IPS DF 4.7 (cell line): ENCODE results near the gene THBS3.
"Not testable (repeated sequence)": the region's sequence is repeated elsewhere in the genome, so short reads cannot be mapped to it uniquely, and the experiment has no call there.

Experiments
- DNase-seq: peaks from one replicate; pipeline ENCODE4 v3.0.0-alpha.2; 2013; ENCODE audit warnings: low spot score; ENCODE audit errors: extremely low read depth

Gene THBS3

GRCh38 chr1:155207806-155208540 is at the start of gene THBS3:
TSS of gene THBS3 (minus strand) at chr1:155207897. CDS start at chr1:155207876, 21 bp downstream.
- DNase-seq: no peak

- no peak for DNase-seq
Observed at GRCh38 chr1:155256058-155256852, 48.6 kb upstream of the THBS3 start.

- no peak for DNase-seq
Observed at GRCh38 chr1:155255243-155256007, 47.7 kb upstream of the THBS3 start, which contains the start of gene ENTREP3. TSS of gene ENTREP3 (minus strand) at chr1:155255483. CDS start at chr1:155254877, 606 bp downstream.

GRCh38 chr1:155254714-155255242 is 47.1 kb upstream of the THBS3 start:
- no peak for DNase-seq

GRCh38 chr1:155254228-155254713 is 46.6 kb upstream of the THBS3 start:
- no peak for DNase-seq

GRCh38 chr1:155253797-155254196 is 46.1 kb upstream of the THBS3 start:
- DNase-seq: no peak

- DNase-seq: no peak
Observed at GRCh38 chr1:155253208-155253607, 45.5 kb upstream of the THBS3 start.

GRCh38 chr1:155251566-155251965 is 43.9 kb upstream of the THBS3 start:
- DNase-seq: no peak

GRCh38 chr1:155250633-155251449 is 43.1 kb upstream of the THBS3 start:
- DNase-seq: no peak

GRCh38 chr1:155250246-155250632 is 42.5 kb upstream of the THBS3 start:
- DNase-seq: no peak

GRCh38 chr1:155247667-155248553 is 40.2 kb upstream of the THBS3 start:
- no peak for DNase-seq

- DNase-seq: not testable (repeated sequence)
Observed at GRCh38 chr1:155246796-155247195, 39.1 kb upstream of the THBS3 start.

GRCh38 chr1:155245163-155245524 is 37.4 kb upstream of the THBS3 start:
- DNase-seq: no peak

GRCh38 chr1:155244368-155245162 is 36.9 kb upstream of the THBS3 start:
- no peak for DNase-seq

GRCh38 chr1:155242805-155243358 is 35.2 kb upstream of the THBS3 start:
- DNase-seq: no peak

GRCh38 chr1:155241841-155242264 is 34.2 kb upstream of the THBS3 start:
- no peak for DNase-seq

- DNase-seq: no peak
Observed at GRCh38 chr1:155241069-155241679, 33.5 kb upstream of the THBS3 start.

GRCh38 chr1:155236451-155236850 is 28.8 kb upstream of the THBS3 start:
- no peak for DNase-seq
